Stimulated activated CD4-positive, alpha-beta T cell treated with anti-CD3 and anti-CD28 coated beads, Interleukin-4, amount 100 ng/mL, for 48 hours (primary cell): ENCODE results near the gene IMPA2.
A peak's percentile ranks its signal among the peaks of the same experiment; 100 is the strongest.

ENCODE experiments used
- DNase-seq, 2 donors: peaks; one replicate each; pipeline ENCODE4 v3.0.0-alpha.2; 2020; ENCODE audit warnings: low read depth in 2 of 2

Gene IMPA2

DNA sequence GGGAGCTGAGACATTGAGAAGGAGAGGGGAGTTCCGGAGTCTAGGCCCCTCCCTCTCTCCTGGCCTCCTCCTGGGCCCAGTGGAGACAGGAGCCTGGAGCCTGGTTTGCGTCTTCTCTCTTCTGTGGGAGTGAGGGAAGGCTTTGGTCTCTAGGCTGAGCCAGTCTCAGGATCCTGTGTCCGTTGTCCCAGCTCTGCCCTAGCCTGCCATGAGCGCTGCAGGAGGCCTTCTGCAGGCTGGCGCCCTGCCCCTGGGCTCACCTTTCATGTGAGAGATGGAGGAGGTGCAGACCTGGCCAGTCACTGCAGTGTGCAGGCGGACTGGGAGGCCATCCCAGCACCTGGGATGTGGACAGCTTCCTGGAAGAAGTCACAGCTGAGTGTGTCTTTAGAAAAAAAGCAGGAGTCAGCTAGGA is 8.7 kb downstream of the IMPA2 start:
- DNase-seq, result no peak

DNA sequence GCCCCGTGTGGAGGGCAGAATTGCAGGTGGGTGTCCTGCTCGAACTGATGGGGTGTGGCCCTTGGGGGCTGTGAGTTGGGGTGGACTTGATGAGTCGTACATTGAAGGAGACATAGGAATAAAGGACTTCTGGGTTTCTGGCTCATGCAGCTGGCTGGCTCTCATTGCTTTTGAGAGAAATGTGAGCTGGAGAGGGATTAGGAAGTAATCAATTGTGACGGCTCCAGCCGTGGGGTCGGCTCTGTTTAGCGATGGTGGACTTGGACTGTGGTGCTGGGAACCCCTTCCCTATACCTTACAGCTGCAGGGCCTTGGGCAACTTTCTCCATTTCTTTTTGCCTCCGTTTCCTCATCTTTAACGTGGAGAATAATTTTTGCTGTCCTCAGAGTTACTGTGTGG is 9.2 kb downstream of the IMPA2 start:
- DNase-seq, result no peak

DNA sequence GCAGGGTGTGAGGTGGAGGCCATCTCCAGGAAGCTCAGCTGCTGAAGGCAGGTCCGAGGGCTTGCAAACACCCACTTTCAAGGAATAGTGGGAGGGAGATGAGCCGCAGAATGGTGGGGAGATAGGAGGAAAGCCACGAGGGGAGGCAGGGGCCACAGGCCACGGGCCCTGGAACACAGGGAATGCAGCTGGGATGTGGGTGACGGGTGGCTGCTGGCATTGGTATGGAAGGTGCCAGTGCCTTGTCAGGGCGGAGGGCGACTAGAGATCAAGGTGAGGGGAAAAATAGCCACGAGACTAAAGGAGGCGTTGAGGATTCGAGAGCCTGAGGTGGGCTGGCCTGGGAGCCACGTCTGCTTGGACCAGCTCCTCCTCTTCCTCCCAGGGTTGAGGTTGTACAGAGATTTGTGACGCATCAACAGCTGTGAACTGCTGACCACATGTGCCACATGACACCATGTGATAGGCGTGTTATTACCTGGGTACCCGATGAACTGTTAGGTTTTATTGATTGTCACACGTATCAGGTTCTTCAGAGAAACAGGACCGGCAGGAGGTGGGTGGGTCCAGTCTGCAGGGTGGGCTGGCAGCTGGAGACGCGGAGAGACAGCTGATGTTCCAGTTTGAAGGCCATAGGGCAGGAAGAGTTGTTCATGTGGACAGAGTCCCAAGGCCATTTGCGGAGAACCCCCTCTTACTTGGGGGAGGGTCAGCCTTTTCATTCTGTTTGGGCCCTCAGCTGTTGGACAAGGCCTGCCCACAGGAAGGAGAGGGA is 9.9 kb downstream of the IMPA2 start:
- DNase-seq, result no peak

- no peak for DNase-seq
Measured at GRCh38 chr18:11992096-11992790, 10.9 kb downstream of the IMPA2 start.

DNA sequence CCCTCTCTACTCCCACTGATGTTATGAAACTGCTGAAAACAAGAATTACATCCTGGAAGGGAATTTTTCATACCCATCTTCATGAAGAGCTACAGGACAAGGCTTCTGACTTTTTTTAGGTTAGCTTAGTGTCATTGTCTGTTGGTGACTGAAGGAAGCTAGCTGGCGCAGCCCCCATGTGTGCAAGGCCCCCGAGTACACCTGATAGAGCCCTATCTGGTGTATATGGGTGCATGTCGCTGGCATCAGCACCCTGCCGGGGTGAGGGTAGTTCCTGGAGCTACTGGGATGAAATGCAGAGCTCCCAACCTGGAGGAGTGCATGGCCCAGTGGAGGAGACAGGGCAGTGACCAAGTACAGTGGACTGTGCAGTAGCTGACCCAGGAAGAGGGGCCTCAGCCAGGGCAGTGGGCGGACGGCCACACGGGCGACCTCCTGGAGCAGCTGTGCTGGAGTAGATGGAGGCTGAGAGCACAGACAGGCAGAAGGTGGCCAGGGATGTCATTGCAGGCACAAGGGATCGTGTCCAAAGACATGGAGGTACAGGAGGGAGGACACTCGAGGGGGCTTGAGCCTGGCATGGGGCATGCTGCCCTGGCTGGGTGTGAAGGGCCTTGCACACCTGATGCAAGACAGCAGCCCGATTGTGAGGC is 12.1 kb downstream of the IMPA2 start:
- DNase-seq, result no peak

DNA sequence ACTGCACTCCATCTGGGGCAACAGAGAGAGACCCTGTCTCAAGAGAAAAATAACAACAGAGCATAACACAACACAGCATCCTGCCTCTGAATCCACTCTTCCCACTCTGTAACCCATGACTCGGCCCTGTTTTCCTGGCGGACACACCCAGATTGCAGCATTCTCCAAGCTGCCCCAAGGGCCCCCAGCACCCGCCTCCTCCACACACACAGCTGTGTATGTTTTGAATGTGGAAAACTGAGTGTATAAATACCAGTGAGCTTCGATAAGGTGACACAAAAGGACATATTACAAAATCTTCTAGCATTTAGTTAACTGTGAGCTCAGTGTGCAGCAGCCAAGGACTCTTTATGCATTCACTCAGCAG is 13.0 kb downstream of the IMPA2 start:
- no peak for DNase-seq

DNA sequence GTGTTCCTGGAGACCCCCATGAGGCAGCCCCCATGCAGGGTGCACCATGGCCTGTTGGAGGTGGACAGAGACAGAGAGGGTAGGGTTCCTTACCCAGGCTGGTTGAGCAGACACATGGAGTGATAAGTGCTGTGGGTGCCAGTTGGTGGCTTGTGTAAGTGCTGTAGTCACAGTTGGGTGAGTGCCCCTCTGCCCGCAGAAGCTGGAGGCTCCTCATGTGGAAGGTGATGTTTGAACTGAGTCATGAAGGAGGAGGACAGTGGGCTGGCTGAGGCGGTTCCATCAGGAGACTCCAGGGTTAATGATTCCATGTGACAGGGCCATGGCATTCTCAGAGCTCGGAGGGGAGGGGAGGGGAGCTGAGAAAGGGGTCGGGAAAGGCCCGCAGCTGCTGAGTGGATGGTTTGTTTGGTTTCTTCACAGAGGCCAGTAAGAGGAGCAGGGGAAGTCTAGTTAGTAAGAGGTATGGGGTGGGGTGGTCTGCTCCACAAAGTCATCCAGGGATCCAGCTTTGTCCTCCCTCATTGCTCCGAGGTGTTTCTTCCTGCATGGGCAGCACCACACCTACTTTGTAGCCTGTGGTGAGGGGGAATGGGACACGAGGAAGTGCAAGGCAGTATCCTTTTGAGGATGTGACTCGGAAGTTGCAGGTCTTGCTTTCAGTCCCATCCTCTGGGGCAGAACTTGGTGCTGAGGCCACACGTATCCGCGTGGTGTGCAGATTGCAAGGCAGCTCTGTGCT is 13.6 kb downstream of the IMPA2 start:
- no peak for DNase-seq

DNA sequence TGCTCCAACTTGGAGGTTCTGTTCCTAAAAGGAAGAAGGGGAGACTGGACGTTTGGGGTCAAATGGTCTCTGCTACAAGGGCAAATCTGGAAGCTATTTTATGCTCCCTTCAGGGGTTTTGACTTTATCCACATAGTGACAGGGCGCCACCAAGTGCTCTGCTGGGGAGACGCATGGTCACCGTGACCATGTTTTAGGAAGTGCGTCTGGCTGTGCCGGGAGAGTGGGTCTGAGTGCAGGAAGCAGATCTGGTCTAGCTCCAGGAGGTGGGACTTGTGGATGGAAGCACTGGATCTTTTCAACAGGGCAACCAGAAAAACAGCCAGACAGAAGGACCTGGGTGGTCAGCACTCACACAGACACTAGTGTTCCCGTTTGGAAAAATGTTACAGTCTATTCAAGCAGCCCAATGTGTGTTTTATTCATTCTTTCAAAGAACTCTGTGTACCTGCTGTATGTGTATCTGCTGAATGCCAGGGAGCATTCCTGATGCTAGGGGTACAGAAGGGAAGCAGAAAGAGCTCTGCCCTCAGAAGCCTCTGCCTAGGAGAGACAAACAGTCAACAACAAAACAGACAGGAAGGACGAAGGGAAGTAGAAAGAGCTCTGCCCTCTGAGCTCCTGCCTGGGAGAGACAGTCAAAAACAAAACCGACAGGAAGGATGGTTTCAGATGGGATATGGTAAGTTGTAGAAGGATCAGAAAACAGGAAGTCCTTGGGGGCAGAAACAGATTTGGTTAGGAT is 14.3 kb downstream of the IMPA2 start:
- peak; percentile 35 to 36 for DNase-seq

DNA sequence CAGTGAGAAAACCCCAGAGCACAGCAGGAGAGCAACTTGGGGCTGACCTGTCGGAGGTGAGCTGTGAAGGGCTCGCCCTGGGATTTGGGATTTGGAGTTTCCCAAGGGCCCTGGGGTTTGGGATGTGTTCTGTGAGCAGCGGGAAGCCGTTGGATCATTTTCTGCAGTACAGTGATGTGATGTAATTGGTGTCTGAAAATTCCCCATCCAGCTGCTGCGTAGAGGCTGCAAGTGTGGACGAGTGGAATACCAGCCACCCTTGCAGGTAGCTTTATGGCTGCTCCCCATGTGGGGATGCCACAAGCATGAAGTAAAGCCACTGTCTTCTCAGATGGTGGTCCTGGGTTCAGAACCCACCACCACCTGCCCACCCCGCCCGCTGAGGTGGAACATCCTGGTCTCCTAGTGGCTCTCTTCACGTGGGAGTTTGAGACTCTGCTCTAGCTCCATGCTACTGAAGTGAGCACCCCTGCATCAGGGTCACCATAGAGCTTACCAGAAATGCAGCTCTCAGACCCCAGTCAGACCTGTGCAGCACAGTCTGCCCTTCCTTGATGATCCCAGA is 15.0 kb downstream of the IMPA2 start:
- no peak for DNase-seq

GRCh38 chr18:11996907-11997306 is 15.6 kb downstream of the IMPA2 start:
- no peak for DNase-seq

- no peak for DNase-seq
Measured at GRCh38 chr18:11997466-11997865, 16.2 kb downstream of the IMPA2 start.

DNA sequence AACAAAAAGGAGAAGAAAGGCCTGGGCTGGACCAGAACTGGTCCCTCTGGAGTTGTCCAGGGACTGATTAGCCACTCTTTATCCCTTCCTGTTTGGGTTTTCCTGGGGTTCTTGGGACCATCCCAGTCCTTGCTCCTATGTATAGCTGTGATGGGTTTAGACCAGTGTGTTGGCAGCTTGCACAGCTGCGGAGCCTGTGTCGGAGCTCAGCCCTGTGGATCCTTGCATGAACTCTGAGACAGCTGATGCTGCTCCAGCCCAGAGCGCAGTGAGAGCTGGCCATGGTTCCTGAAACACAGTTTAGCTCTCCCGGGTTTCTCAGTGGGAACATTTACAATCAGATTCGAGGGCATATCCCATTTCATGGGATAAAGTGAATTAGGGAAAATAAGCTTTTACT is 16.9 kb downstream of the IMPA2 start:
- no peak for DNase-seq

GRCh38 chr18:11999429-11999828 is 18.1 kb downstream of the IMPA2 start:
- DNase-seq, result no peak

DNA sequence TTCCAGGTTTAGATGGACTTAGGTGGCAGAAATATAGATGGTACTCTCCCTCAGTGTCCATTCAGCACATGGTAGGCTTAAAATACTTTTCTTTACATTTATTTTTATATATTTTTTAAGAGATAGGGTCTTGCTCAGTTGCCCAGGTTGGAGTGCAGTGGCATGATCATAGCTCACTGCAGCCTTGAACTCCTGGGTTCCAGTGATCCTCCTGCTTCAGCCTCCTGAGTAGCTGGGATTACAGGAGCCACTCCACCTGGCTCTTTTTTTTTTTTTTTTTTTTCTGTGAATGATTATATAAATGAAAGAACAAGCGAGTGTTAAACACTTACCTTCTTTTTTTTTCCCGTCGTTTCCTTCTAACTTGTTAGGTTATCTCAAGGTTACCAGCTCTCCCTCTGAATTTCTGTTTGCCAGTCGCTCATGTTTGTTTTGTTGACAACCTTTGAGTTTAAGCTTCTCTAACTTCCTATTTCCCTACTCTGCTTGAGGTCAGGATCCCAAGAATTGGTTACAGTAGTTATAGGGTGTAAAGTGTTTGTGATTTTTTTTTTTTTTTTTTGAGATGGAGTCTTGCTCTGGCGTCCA is 18.9 kb downstream of the IMPA2 start:
- DNase-seq, result no peak

DNA sequence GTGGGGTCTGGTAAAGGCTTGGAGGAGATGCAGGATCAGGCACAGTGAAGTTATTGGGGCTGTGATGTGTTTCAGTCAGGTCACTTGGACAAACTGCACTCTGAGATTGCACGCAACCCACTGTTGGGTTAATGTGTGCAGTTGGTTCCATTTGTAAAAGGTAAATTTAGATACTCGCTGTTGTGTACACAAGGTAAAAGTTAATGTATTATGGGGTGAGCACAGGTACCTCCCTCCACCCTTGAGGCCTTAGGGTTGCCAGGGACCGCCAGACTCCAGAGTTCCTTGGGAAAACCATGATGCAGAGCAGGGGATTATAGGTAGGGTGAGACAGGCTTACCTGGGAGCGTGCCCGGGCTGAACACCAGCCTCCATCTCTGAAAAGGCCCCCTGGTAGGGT is 20.1 kb downstream of the IMPA2 start:
- no peak for DNase-seq

- no peak for DNase-seq
Measured at GRCh38 chr18:12003894-12004293, 22.6 kb downstream of the IMPA2 start.

- no peak for DNase-seq
Measured at GRCh38 chr18:12005538-12006487, 24.5 kb downstream of the IMPA2 start.

GRCh38 chr18:12006488-12006840 is 25.2 kb downstream of the IMPA2 start:
- no peak for DNase-seq

- DNase-seq, result no peak
Measured at GRCh38 chr18:12007063-12007462, 25.8 kb downstream of the IMPA2 start.
